SK-N-DZ (cell line): ENCODE results near the gene ESYT2.

ENCODE experiments used
- DNase-seq: peaks from one replicate; pipeline ENCODE4 v3.0.0-alpha.2; 2015; ENCODE audit warnings: low spot score

The ESYT2 gene

GRCh38 chr7:158828133-158829020 is 932 bp downstream of the ESYT2 start:
- DNase-seq = peak; percentile 30

GRCh38 chr7:158827411-158828132 is 1.7 kb downstream of the ESYT2 start:
- DNase-seq = no peak

- DNase-seq = no peak
These were observed 3.5 kb downstream of the ESYT2 start for GRCh38 chr7:158825628-158826289.

GRCh38 chr7:158824028-158824427 is 5.3 kb downstream of the ESYT2 start:
- no peak for DNase-seq

GRCh38 chr7:158821171-158822031 is 7.9 kb downstream of the ESYT2 start:
- no peak for DNase-seq

- DNase-seq = no peak
These were observed 8.7 kb downstream of the ESYT2 start for GRCh38 chr7:158820656-158821055.

- DNase-seq = no peak
These were observed 9.6 kb downstream of the ESYT2 start for GRCh38 chr7:158819571-158820203.

- no peak for DNase-seq
These were observed 10.7 kb downstream of the ESYT2 start for GRCh38 chr7:158818325-158819213.

- DNase-seq = no peak
These were observed 12.3 kb downstream of the ESYT2 start for GRCh38 chr7:158816995-158817394.

- no peak for DNase-seq
These were observed 13.0 kb downstream of the ESYT2 start for GRCh38 chr7:158816271-158816670.

GRCh38 chr7:158815800-158816128 is 13.5 kb downstream of the ESYT2 start:
- DNase-seq = no peak

- DNase-seq = no peak
These were observed 14.1 kb downstream of the ESYT2 start for GRCh38 chr7:158815083-158815799.

GRCh38 chr7:158814637-158815036 is 14.7 kb downstream of the ESYT2 start:
- no peak for DNase-seq

- DNase-seq = no peak
These were observed 16.6 kb downstream of the ESYT2 start for GRCh38 chr7:158812684-158813083.

- no peak for DNase-seq
These were observed 17.4 kb downstream of the ESYT2 start for GRCh38 chr7:158811894-158812293.

- no peak for DNase-seq
These were observed 17.8 kb downstream of the ESYT2 start for GRCh38 chr7:158811461-158811860.

- no peak for DNase-seq
These were observed 18.5 kb downstream of the ESYT2 start for GRCh38 chr7:158810846-158811245.

- no peak for DNase-seq
These were observed 19.7 kb downstream of the ESYT2 start for GRCh38 chr7:158809596-158809995.

GRCh38 chr7:158808126-158808525 is 21.2 kb downstream of the ESYT2 start:
- DNase-seq = no peak
